ENCODE data around the gene SCN2B. TPM values are rescaled to one million over a fixed set of nuclear protein-coding genes. Genes with fewer than 3 reads are reported as not detected.

The SCN2B gene
- total RNA-seq, 1 donor from 2014 or later: not detected

Other genes starting within 250 kb of the SCN2B start
- not detected in 2 replicates for gene TMPRSS13, start 247.2 kb downstream of the SCN2B start, total RNA-seq
- gene IL10RA, start 190.2 kb downstream of the SCN2B start, total RNA-seq: not detected in 2 replicates
- not detected in 2 replicates for gene TMPRSS4, start 99.6 kb downstream of the SCN2B start, total RNA-seq
- gene SMIM35, start 89.7 kb downstream of the SCN2B start, total RNA-seq: not detected in 2 replicates
- 0.16 TPM in 1 of 2 replicates, not detected in the other for gene SCN4B, start 23.8 kb downstream of the SCN2B start, total RNA-seq
- gene JAML, start 48.4 kb upstream of the SCN2B start, total RNA-seq: not detected in 2 replicates
- gene MPZL3, start 75.7 kb upstream of the SCN2B start, total RNA-seq: not detected in 2 replicates
- gene MPZL2, start 87.7 kb upstream of the SCN2B start, total RNA-seq: not detected in 2 replicates
- not detected in 2 replicates for gene CD3E, start 128.1 kb upstream of the SCN2B start, total RNA-seq
- not detected in 2 replicates for gene CD3D, start 166.1 kb upstream of the SCN2B start, total RNA-seq
- gene CD3G, start 167.7 kb upstream of the SCN2B start, total RNA-seq: not detected in 2 replicates
- gene UBE4A, start 183.0 kb upstream of the SCN2B start, total RNA-seq: 45.0 and 45.6 TPM in 2 replicates
- 41.3 and 45.2 TPM in 2 replicates for gene ATP5MG, start 225.0 kb upstream of the SCN2B start, total RNA-seq

Measured in myocyte (in vitro differentiated cells).